Upper lobe of left lung (tissue), 6 donors: ENCODE data around the gene VWA3A. TPM values are rescaled to one million over a fixed set of nuclear protein-coding genes. Genes with fewer than 3 reads are reported as not detected.
"Not testable (repeated sequence)": the region's sequence is repeated elsewhere in the genome, so short reads cannot be mapped to it uniquely, and the experiment has no call there.

Experiments
- ATAC-seq, 2 donors: fragments of 200-7000 bp; cut with Tn5 transposase; one replicate each; pipeline ENCODE4 v1.9.1; 2022; ENCODE audit warnings: mild to moderate bottlenecking in 2 of 2, moderate library complexity in 2 of 2; ENCODE audit not compliant: low FRiP score in 2 of 2
- DNase-seq, 2 donors: peaks; one replicate each; pipeline ENCODE4 v3.0.0-alpha.2; 2019 to 2020
- H3K27ac ChIP-seq, 4 donors: fragments of 200-600 bp; sonication (generic); one replicate each; pipeline ENCODE4 v1.5.1; 2016 to 2019
- H3K27me3 ChIP-seq, 4 donors: fragments of 200-600 bp; sonication (generic); one replicate each; pipeline ENCODE4 v1.5.1; 2017 to 2019
- H3K36me3 ChIP-seq, 4 donors: fragments of 200-600 bp; sonication (generic); one replicate each; pipeline ENCODE4 v1.5.1; 2016 to 2019
- H3K4me1 ChIP-seq, 4 donors: fragments of 200-600 bp; sonication (generic); one replicate each; pipeline ENCODE4 v1.5.1; 2018 to 2019
- H3K4me3 ChIP-seq, 4 donors: fragments of 200-600 bp; sonication (generic); one replicate each; pipeline ENCODE4 v1.5.1; 2017 to 2019; ENCODE audit warnings: mild to moderate bottlenecking in 2 of 4, moderate library complexity in 1 of 4
- H3K9me3 ChIP-seq, 4 donors: fragments of 200-600 bp; sonication (generic); one replicate each; pipeline ENCODE4 v1.5.1; 2018 to 2019
- EP300 ChIP-seq, 4 donors: sonication (generic); formaldehyde crosslinking; IDR thresholded peaks; one replicate each; pipeline ENCODE4 v1.5.1; 2017; ENCODE audit warnings: antibody characterized with exemption in 4 of 4, control low read depth in 2 of 4
- POLR2A ChIP-seq, 4 donors: fragments of 450-650 bp; IDR thresholded peaks; one replicate each; pipeline ENCODE4 v1.5.1; 2016 to 2017; ENCODE audit warnings: antibody characterized with exemption in 4 of 4, mild to moderate bottlenecking in 2 of 4
- POLR2AphosphoS5 ChIP-seq, 2 donors: sonication (generic); formaldehyde crosslinking; IDR thresholded peaks; one replicate each; pipeline ENCODE4 v1.5.1; 2017; ENCODE audit warnings: antibody characterized with exemption in 2 of 2
- WGBS, 2 donors: methylation state at CpG; one replicate each; pipeline ENCODE4 v1.1.5; 2017 to 2018; 5-methylcytosine and 5-hydroxymethylcytosine counted together
- total RNA-seq, 6 donors: library from RNA; depleted of rRNA in 4 of 6; stranded (reverse); fragments of >200 nt in 4 of 6; gene quantifications; one replicate each; pipeline versions ENCODE4 v1.1.0 to v1.2.1, GENCODE V29; 2016 to 2021
- TF ChIP-seq, protein P1 (sequence below), 6 experiments: fragments of 450-650 bp in 4 of 6; fragments of 200-600 bp in 2 of 6; sonication (generic) in 2 of 6; IDR thresholded peaks; one replicate each; pipeline ENCODE4 v1.5.1; 2016 to 2019; ENCODE audit warnings: antibody characterized with exemption in 6 of 6
- donor health status: DM: no; HTN: no; CAD: no; lungs with moderate emphysema.
- donor health status: DM: no; HTN: yes; CAD: no; lungs with severe emphysema.

Gene VWA3A
- total RNA-seq, 6 donors from 2014 or later = 0.43 to 47.8 (median 14.9) TPM

DNA sequence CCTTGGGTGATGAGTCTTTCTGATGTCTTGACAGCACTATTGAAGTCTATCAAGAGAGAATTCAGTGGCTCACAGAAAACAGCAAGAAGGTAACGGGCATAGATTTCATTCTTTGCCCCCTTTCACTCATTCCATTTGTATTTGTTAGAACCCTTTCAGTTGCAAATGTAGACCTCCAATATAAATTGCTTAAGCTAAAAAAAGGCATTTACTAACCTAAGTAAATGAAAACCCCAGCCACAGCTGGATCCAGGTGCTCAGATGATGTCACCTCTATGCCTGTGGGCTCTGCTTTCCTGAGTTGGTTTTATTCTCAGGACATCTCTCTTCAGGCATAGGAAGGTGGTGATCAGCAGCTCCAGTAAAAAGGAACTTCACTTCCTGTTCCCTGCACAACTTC lies 11.1 kb downstream of the VWA3A start:
- TF ChIP-seq POLR2AphosphoS5 (IDR thresholded peaks at IDR 0.05) (no peak), EP300 (IDR thresholded peaks at IDR 0.05) (no peak), POLR2A (IDR thresholded peaks at IDR 0.05) (no peak)
- TF ChIP-seq, protein P1, sequence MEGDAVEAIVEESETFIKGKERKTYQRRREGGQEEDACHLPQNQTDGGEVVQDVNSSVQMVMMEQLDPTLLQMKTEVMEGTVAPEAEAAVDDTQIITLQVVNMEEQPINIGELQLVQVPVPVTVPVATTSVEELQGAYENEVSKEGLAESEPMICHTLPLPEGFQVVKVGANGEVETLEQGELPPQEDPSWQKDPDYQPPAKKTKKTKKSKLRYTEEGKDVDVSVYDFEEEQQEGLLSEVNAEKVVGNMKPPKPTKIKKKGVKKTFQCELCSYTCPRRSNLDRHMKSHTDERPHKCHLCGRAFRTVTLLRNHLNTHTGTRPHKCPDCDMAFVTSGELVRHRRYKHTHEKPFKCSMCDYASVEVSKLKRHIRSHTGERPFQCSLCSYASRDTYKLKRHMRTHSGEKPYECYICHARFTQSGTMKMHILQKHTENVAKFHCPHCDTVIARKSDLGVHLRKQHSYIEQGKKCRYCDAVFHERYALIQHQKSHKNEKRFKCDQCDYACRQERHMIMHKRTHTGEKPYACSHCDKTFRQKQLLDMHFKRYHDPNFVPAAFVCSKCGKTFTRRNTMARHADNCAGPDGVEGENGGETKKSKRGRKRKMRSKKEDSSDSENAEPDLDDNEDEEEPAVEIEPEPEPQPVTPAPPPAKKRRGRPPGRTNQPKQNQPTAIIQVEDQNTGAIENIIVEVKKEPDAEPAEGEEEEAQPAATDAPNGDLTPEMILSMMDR (IDR thresholded peaks at IDR 0.05) = no peak
- H3K4me3 ChIP-seq = no peak overlapping the region
- peaks cover 0 to 4% (median 0%) of the 10 kb centered on the region in 4 donors for H3K4me1 ChIP-seq
- no peak overlapping the region for H3K27ac ChIP-seq
- WGBS, 2 donors = 91 to 95% methylated on average over 1 of the region's 1 CpG
- DNase-seq = no peak
- no peaks in the 10 kb centered on the region for H3K36me3 ChIP-seq
- no peaks in the 10 kb centered on the region for H3K9me3 ChIP-seq
- H3K27me3 ChIP-seq = no peaks in the 10 kb centered on the region
- ATAC-seq = no peak

DNA sequence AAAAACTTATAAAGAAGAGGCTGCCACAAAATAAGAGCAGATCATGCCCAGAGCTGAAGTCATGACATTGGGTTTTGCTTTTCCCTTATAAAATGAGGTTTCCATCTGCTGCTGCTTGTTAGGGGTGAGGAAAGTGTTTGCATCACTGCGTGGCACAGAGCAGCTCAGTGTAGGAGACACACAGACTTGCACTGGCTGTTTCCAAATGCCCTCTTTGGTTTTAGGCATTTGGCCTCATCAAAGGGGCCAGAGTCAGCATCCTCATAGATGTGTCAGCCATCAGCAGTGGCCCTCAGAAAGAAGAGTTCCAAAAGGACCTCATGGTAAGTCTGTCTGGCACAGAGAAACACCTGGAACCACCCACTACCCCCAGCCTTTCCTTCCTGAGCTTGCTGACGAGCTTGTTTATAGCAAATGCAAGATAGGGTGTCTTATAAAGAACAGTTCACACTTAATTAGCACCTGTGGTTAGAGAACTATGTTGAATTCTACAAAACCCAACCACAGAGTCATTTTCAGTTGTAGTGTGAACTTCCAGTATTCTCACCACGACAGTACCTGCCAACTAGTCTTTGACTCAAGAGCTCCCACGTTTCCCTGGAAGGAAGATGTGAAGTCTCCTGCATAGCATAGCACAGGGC lies 17.0 kb downstream of the VWA3A start:
- WGBS, 2 donors = 46 to 58% methylated on average over 4 of the region's 4 CpGs
- TF ChIP-seq, protein P1 (IDR thresholded peaks at IDR 0.05) = no peak
- TF ChIP-seq POLR2AphosphoS5 (IDR thresholded peaks at IDR 0.05) (no peak), EP300 (IDR thresholded peaks at IDR 0.05) (no peak), POLR2A (IDR thresholded peaks at IDR 0.05) (no peak)
- Histone ChIP-seq H3K36me3 (no peaks in the 10 kb centered on the region), H3K9me3 (no peaks in the 10 kb centered on the region), H3K27me3 (no peaks in the 10 kb centered on the region), H3K27ac (no peak overlapping the region), H3K4me1 (no peaks in the 10 kb centered on the region), H3K4me3 (no peak overlapping the region)
- no peak for DNase-seq
- no peak for ATAC-seq

DNA sequence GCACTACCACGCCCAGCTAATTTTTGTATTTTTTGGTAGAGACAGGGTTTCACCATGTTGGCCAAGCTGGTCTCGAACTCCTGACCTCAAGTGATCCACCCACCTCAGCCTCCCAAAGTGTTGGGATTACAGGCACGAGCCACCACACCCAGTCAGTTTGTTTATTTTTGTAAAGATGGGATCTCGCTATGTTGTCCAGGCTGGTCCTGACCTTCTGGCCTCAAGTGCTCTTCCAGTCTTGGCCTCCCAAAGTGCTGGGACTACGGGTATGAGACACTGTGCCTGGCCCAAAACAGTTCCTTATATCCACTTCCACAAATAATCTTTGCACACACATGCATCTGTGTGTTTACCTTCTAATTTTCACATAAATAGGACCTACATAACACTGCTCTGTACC lies 19.3 kb downstream of the VWA3A start:
- H3K9me3 ChIP-seq, H3K27me3 ChIP-seq, H3K4me3 ChIP-seq, H3K27ac ChIP-seq, H3K4me1 ChIP-seq, DNase-seq, H3K36me3 ChIP-seq, ATAC-seq: not testable (repeated sequence)
- 73 to 87% methylated on average over 5 of the region's 5 CpGs for WGBS, 2 donors

DNA sequence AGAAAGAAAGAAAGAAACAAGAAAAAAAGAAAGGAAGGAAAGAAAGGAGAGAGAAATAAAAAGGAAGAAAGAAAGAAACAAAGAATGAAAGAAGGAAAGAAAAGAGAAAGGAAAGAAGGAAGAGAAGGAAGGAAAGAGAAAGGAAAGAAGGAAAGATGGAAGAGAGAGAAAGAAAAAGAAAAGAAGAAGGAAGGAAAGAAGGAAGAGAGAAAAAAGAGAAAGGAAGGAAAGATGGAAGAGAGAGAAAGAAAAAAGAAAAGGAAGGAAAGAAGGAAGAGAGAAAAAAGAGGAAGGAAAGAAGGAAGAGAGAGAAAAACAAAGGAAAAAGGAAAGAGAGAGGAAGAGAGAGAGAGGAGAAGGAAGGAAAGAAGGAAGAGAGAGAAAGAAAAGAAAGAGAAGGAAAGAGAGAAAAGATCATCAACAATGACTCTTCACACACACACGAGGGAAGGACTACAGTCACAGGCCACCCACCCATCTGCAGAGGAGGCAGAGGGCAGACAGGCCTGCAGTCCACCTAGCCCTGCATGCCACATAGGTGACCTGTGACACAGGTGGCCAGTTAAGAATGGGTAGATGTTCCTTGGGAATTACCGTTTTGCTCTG lies 23.9 kb downstream of the VWA3A start:
- Histone ChIP-seq H3K27ac (no peak overlapping the region), H3K9me3 (no peaks in the 10 kb centered on the region), H3K4me1 (no peaks in the 10 kb centered on the region), H3K36me3 (no peaks in the 10 kb centered on the region), H3K27me3 (no peaks in the 10 kb centered on the region), H3K4me3 (no peak overlapping the region)
- ATAC-seq (no peak), DNase-seq (no peak)
- WGBS, 2 donors = 81 to 96% methylated on average over 2 of the region's 2 CpGs
- no peak for TF ChIP-seq POLR2A (IDR thresholded peaks at IDR 0.05)
- TF ChIP-seq, protein P1 (IDR thresholded peaks at IDR 0.05) = no peak
- no peak for TF ChIP-seq POLR2AphosphoS5 (IDR thresholded peaks at IDR 0.05)
- TF ChIP-seq EP300 (IDR thresholded peaks at IDR 0.05) = no peak

DNA sequence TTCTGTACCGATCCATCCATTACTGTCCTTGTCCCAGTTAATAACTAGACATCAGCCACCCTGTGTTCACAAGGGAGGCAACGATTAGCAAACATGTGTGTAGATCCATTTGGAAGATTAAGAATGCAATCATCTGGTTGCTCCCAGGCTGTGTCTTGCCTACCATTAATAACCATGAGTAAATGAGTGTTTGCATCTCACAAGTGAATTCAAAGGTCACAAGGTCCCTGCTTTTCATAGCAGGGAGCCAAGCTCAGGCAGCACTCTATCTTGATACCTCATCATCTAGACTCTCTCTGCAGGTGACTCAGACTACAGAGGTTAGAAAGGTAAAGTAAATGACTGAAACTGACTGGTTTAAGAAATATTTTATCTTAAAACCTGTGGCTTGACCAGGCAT lies 25.3 kb downstream of the VWA3A start:
- Histone ChIP-seq H3K4me1 (no peaks in the 10 kb centered on the region), H3K4me3 (no peak overlapping the region), H3K9me3 (no peaks in the 10 kb centered on the region), H3K36me3 (no peaks in the 10 kb centered on the region), H3K27me3 (no peaks in the 10 kb centered on the region), H3K27ac (no peak overlapping the region)
- DNase-seq (no peak), ATAC-seq (no peak)
- WGBS, 2 donors = 87 to 95% methylated on average over 2 of the region's 2 CpGs
- TF ChIP-seq EP300 (IDR thresholded peaks at IDR 0.05) (no peak), POLR2AphosphoS5 (IDR thresholded peaks at IDR 0.05) (no peak), POLR2A (IDR thresholded peaks at IDR 0.05) (no peak)
- TF ChIP-seq, protein P1 (IDR thresholded peaks at IDR 0.05) = no peak
